Measurements from ENCODE around the gene MMADHC. TPM values are rescaled to one million over a fixed set of nuclear protein-coding genes. Genes with fewer than 3 reads are reported as not detected.

MMADHC gene
- total and polyA plus RNA-seq, 2 of the 4 experiments (the other 2 are of a cell fraction), result 62.6 to 112 TPM

DNA sequence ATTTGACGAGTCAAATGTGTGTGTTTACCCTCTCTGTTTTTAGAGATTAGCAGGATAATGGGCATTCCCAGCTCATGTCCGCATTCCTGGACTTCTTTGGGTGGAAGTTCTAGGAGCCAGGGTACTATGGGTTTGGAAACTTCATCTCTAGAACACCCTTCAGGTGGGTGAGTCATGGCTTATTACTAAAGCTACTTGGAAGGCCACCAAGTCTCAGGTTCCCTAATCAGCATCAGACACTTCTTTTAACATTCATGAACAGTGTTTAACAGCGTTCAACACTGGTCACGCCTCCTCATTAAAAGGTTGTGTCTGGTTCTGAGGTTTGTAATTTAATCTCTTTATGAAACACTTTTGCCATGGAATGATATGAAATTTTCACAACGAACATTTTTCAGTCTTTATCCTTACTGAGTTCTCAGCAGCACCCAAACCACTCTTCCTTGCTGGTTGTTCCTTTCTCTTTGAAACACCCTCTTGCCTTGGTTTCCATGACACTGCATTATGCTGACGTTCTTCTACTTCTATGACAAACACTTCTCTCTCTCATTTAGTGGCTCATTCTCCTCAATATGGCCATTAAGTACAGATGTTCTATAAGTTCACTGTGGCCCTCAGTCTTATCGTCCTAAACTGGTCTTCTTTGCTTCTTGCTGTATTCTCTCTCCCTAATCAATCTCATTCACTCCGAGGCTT lies 49.3 kb downstream of the MMADHC start:
- no peak overlapping the region for H2BK20ac ChIP-seq (ENCODE audit: low read depth, low read length)
- no peak overlapping the region for H3K56ac ChIP-seq (ENCODE audit: extremely low read depth, insufficient read depth, low read length)
- TF ChIP-seq, protein P1, sequence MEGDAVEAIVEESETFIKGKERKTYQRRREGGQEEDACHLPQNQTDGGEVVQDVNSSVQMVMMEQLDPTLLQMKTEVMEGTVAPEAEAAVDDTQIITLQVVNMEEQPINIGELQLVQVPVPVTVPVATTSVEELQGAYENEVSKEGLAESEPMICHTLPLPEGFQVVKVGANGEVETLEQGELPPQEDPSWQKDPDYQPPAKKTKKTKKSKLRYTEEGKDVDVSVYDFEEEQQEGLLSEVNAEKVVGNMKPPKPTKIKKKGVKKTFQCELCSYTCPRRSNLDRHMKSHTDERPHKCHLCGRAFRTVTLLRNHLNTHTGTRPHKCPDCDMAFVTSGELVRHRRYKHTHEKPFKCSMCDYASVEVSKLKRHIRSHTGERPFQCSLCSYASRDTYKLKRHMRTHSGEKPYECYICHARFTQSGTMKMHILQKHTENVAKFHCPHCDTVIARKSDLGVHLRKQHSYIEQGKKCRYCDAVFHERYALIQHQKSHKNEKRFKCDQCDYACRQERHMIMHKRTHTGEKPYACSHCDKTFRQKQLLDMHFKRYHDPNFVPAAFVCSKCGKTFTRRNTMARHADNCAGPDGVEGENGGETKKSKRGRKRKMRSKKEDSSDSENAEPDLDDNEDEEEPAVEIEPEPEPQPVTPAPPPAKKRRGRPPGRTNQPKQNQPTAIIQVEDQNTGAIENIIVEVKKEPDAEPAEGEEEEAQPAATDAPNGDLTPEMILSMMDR (conservative IDR thresholded peaks at IDR 0.05; ENCODE audit: low read depth, low read length), result no peak
- H2AK9ac ChIP-seq (replicated peaks; ENCODE audit: low read depth, low read length, poor library complexity), result no peak overlapping the region
- CTCF ChIA-PET, result no interaction called here
- no peak overlapping the region for H3K4me3 ChIP-seq (ENCODE audit: insufficient read depth, low read depth, low read length)
- no peaks in the 10 kb centered on the region for H3K27me3 ChIP-seq (ENCODE audit: control insufficient read depth, insufficient read depth, low read length)
- no peak for DNase-seq
- 54% methylated on average over 2 of the region's 8 CpGs; no CpG with 5 or more reads in 1 of the 2 experiments for WGBS, 2 experiments (ENCODE audit: extremely low coverage in 2 of 2, insufficient read length in 1 of 2)
- no peak overlapping the region for H4K5ac ChIP-seq (ENCODE audit: low read depth, low read length)
- H3K9ac ChIP-seq (ENCODE audit: low read depth, low read length), result no peak overlapping the region
- POLR2A ChIA-PET (ENCODE audit: unreplicated experiment), result no interaction called here
- no peak overlapping the region for H3K14ac ChIP-seq (replicated peaks; ENCODE audit: low read depth, low read length)
- no peak overlapping the region for H2BK120ac ChIP-seq (ENCODE audit: low read depth, low read length)
- H3K79me1 ChIP-seq (ENCODE audit: low read depth in 1 of 2, low read length in 2 of 2), result no peaks in the 10 kb centered on the region
- H2BK15ac ChIP-seq (ENCODE audit: low read depth, low read length), result no peak overlapping the region
- H4K8ac ChIP-seq (ENCODE audit: low read depth in 2 of 2, low read length in 2 of 2), result no peak overlapping the region
- intact Hi-C loops (cut with micrococcal nuclease), result no loop called here
- no peak overlapping the region for H3K4me2 ChIP-seq (ENCODE audit: low read depth, low read length)
- no peak overlapping the region for H3K18ac ChIP-seq (ENCODE audit: low read depth, low read length)
- H2AK5ac ChIP-seq (ENCODE audit: low read depth, low read length), result no peak overlapping the region
- no peak overlapping the region for H3K27ac ChIP-seq (ENCODE audit: insufficient read depth, low read length)
- H3K4me1 ChIP-seq (ENCODE audit: control insufficient read depth, insufficient read depth, low read length), result no peaks in the 10 kb centered on the region
- no peaks in the 10 kb centered on the region for H4K20me1 ChIP-seq (ENCODE audit: insufficient read depth, low read length)
- no peaks in the 10 kb centered on the region for H3K36me3 ChIP-seq (ENCODE audit: control insufficient read depth, insufficient read depth, low read length)
- no peaks in the 10 kb centered on the region for H3K9me1 ChIP-seq (ENCODE audit: insufficient read depth, low read length)
- dilution Hi-C loops (cut with HindIII; ENCODE audit: low sequenced_read_pairs, unreplicated experiment), result no loop called here
- in situ Hi-C loops (cut with MboI; ENCODE audit: low sequenced_read_pairs), result no loop called here
- no peak overlapping the region for H2BK5ac ChIP-seq (ENCODE audit: low read depth, low read length, poor library complexity, severe bottlenecking)
- no peak for ATAC-seq (ENCODE audit: low read depth)
- no peak overlapping the region for H2AFZ ChIP-seq (replicated peaks; ENCODE audit: low read length, poor library complexity)
- no TSS peak for BruUV-seq (replicated peaks)
- H3K23ac ChIP-seq (ENCODE audit: low read depth, low read length), result no peak overlapping the region
- no peaks in the 10 kb centered on the region for H3K9me3 ChIP-seq (ENCODE audit: control insufficient read depth, insufficient read depth, low read length)
- no peak overlapping the region for H4K91ac ChIP-seq (ENCODE audit: insufficient read depth, low read depth, low read length)
- no peak overlapping the region for H3K4ac ChIP-seq (ENCODE audit: low read depth, low read length)
